DOHH2 (cell line): ENCODE measurements around the gene PCDHGA3.

Experiments used
- CTCF ChIP-seq: fragments of 200-600 bp; sonication (generic); IDR thresholded peaks from one replicate; pipeline ENCODE4 v1.5.1; 2014; ENCODE audit warnings: antibody characterized with exemption, mild to moderate bottlenecking, low read depth, low read length; ENCODE audit not compliant: poor library complexity, severe bottlenecking
- EZH2phosphoT487 ChIP-seq: fragments of 200-600 bp; sonication (generic); IDR thresholded peaks from 2 replicates; pipeline ENCODE4 v1.6.1; 2017; ENCODE audit warnings: borderline replicate concordance, mild to moderate bottlenecking, antibody characterized with exemption, low read length, moderate library complexity, mixed read lengths

GRCh38 chr5:141366016-141366896 lies 22.6 kb downstream of the PCDHGA3 start:
- no peak for TF ChIP-seq CTCF
- TF ChIP-seq EZH2phosphoT487: no peak
